Esophagus muscularis mucosa (tissue), 4 donors: Measurements from ENCODE around the gene THYN1.

Experiments used
- CTCF ChIP-seq, 3 experiments: fragments of 200-600 bp in 2 of 3; fragments of 450-650 bp in 1 of 3; sonication (generic) in 2 of 3; IDR thresholded peaks; one replicate each; pipeline ENCODE4 v1.5.1; 2017 to 2019; ENCODE audit warnings: antibody characterized with exemption in 3 of 3, mild to moderate bottlenecking in 2 of 3, moderate library complexity in 1 of 3
- EP300 ChIP-seq: sonication (generic); formaldehyde crosslinking; IDR thresholded peaks from one replicate; pipeline ENCODE4 v1.6.1; 2017; ENCODE audit warnings: antibody characterized with exemption
- POLR2A ChIP-seq: fragments of 450-650 bp; IDR thresholded peaks from one replicate; pipeline ENCODE4 v1.6.1; 2017; ENCODE audit warnings: antibody characterized with exemption, moderate library complexity, mild to moderate bottlenecking, low read depth
- POLR2AphosphoS5 ChIP-seq, 2 donors: sonication (generic); formaldehyde crosslinking; IDR thresholded peaks; one replicate each; pipeline ENCODE4 v1.6.1; 2017; ENCODE audit warnings: antibody characterized with exemption in 2 of 2

- TF ChIP-seq CTCF (IDR thresholded peaks at IDR 0.05) (no peak), POLR2A (no peak), POLR2AphosphoS5 (IDR thresholded peaks at IDR 0.05) (no peak), EP300 (no peak)
These were observed 34.4 kb upstream of the THYN1 start for GRCh38 chr11:134287561-134287960.
